Neural cell (in vitro differentiated cells): Measurements from ENCODE around the gene RERE. TPM values are rescaled to one million over a fixed set of nuclear protein-coding genes. Genes with fewer than 3 reads are reported as not detected.

Experiments used
- H2AFZ ChIP-seq: fragments of 200-600, 300-800 bp; sonication (generic), shearing (Covaris generic); 2 replicates; pipeline ENCODE4 v1.6.0; 2014; ENCODE audit warnings: low read depth, mild to moderate bottlenecking, antibody characterized with exemption, low read length, moderate library complexity
- H3F3A ChIP-seq: fragments of 200-600 bp; shearing (Covaris generic); 2 replicates; pipeline ENCODE4 v1.6.1; 2016; ENCODE audit warnings: mild to moderate bottlenecking, moderate library complexity, mixed read lengths, antibody characterized with exemption, low read length; ENCODE audit not compliant: insufficient read depth, poor library complexity, severe bottlenecking
- H3K27ac ChIP-seq: fragments of 200-600, 300-800 bp; sonication (generic), shearing (Covaris generic); 2 replicates; pipeline ENCODE4 v1.5.1; 2014; ENCODE audit warnings: mild to moderate bottlenecking, low read length, moderate library complexity
- H3K27me3 ChIP-seq: fragments of 300-800, 200-600 bp; sonication (generic), shearing (Covaris generic); 2 replicates; pipeline ENCODE4 v1.6.0; 2014; ENCODE audit warnings: mild to moderate bottlenecking, low read depth, low read length, moderate library complexity; ENCODE audit not compliant: insufficient read depth
- H3K36me3 ChIP-seq: fragments of 300-800, 200-600 bp; sonication (generic), shearing (Covaris generic); 2 replicates; pipeline ENCODE4 v1.5.1; 2014; ENCODE audit warnings: mild to moderate bottlenecking, antibody characterized with exemption, low read length, moderate library complexity; ENCODE audit not compliant: insufficient read depth
- H3K4me2 ChIP-seq: fragments of 300-800, 200-600 bp; sonication (generic), shearing (Covaris generic); 2 replicates; pipeline ENCODE4 v1.6.0; 2014; ENCODE audit warnings: mild to moderate bottlenecking, low read length
- H3K4me3 ChIP-seq: fragments of 300-800, 200-600 bp; sonication (generic), shearing (Covaris generic); 2 replicates; pipeline ENCODE4 v1.5.1; 2014; ENCODE audit warnings: mild to moderate bottlenecking, low read length, moderate library complexity
- H3K79me2 ChIP-seq: fragments of 200-600 bp; shearing (Covaris generic); replicated peaks from 2 replicates; pipeline ENCODE4 v1.6.0; 2014; ENCODE audit warnings: mild to moderate bottlenecking, low read length, moderate library complexity; ENCODE audit not compliant: insufficient read depth
- H3K9ac ChIP-seq: fragments of 300-800, 200-600 bp; sonication (generic), shearing (Covaris generic); 2 replicates; pipeline ENCODE4 v1.6.1; 2016; ENCODE audit warnings: mild to moderate bottlenecking, low read length, mixed read lengths
- H3K9me2 ChIP-seq: fragments of 200-600 bp; shearing (Covaris generic); 2 replicates; pipeline ENCODE4 v1.6.1; 2016; ENCODE audit warnings: mild to moderate bottlenecking, low read length, mixed read lengths; ENCODE audit not compliant: insufficient read depth
- H3K9me3 ChIP-seq: fragments of 200-600, 300-800 bp; sonication (generic), shearing (Covaris generic); 2 replicates; pipeline ENCODE4 v1.6.1; 2016; ENCODE audit warnings: mild to moderate bottlenecking, mixed run types, low read length, moderate library complexity, mixed read lengths
- H4K20me1 ChIP-seq: fragments of 200-600 bp; shearing (Covaris generic); 2 replicates; pipeline ENCODE4 v1.6.1; 2016; ENCODE audit warnings: mild to moderate bottlenecking, mixed run types; ENCODE audit not compliant: insufficient read depth
- CTCF ChIP-seq: fragments of 450-650 bp; IDR thresholded peaks from 2 replicates; pipeline ENCODE4 v1.5.1; 2014; ENCODE audit warnings: antibody characterized with exemption, mild to moderate bottlenecking, moderate library complexity; ENCODE audit not compliant: poor library complexity, severe bottlenecking
- EP300 ChIP-seq: fragments of 450-650 bp; conservative IDR thresholded peaks from 2 replicates; pipeline ENCODE4 v1.6.1; 2014; ENCODE audit warnings: antibody characterized with exemption, mild to moderate bottlenecking, moderate library complexity; ENCODE audit not compliant: poor library complexity, severe bottlenecking
- EZH2 ChIP-seq: fragments of 200-600, 300-800 bp; shearing (Covaris generic), sonication (generic); IDR thresholded peaks from 2 replicates; pipeline ENCODE4 v1.6.1; 2014; ENCODE audit warnings: antibody characterized with exemption, low read length, borderline replicate concordance, mild to moderate bottlenecking; ENCODE audit not compliant: insufficient read depth, poor library complexity, severe bottlenecking
- MXI1 ChIP-seq: fragments of 450-650 bp; conservative IDR thresholded peaks from 2 replicates; pipeline ENCODE4 v1.6.1; 2014; ENCODE audit warnings: antibody characterized with exemption, mild to moderate bottlenecking; ENCODE audit not compliant: poor library complexity, severe bottlenecking
- POLR2AphosphoS5 ChIP-seq: IDR thresholded peaks from 2 replicates; pipeline ENCODE4 v1.6.1; 2012
- RAD21 ChIP-seq: fragments of 450-650 bp; conservative IDR thresholded peaks from 2 replicates; pipeline ENCODE4 v1.6.1; 2014; ENCODE audit warnings: antibody characterized with exemption, mild to moderate bottlenecking, moderate library complexity
- REST ChIP-seq: IDR thresholded peaks from 2 replicates; pipeline ENCODE4 v1.6.1; 2012; ENCODE audit warnings: borderline replicate concordance
- SMC3 ChIP-seq: fragments of 450-650 bp; conservative IDR thresholded peaks from 2 replicates; pipeline ENCODE4 v1.6.1; 2014; ENCODE audit warnings: antibody characterized with exemption, mild to moderate bottlenecking, moderate library complexity; ENCODE audit not compliant: poor library complexity
- TAF1 ChIP-seq: IDR thresholded peaks from 2 replicates; pipeline ENCODE4 v1.6.1; 2012; ENCODE audit warnings: low read depth
- polyA plus RNA-seq: library from polyadenylated mRNA; depleted of rRNA; stranded (reverse); fragments of >200 nt; gene quantifications from 2 replicates; pipeline ENCODE4 v1.2.3, GENCODE V29; 2014

RERE gene
- polyA plus RNA-seq, 1 donor from 2014 or later: 21.0 TPM

- Histone ChIP-seq H4K20me1 (peaks cover 19% of the 10 kb centered on the region), H3F3A (peaks cover 4% of the 10 kb centered on the region), H3K9ac (peak overlapping the region; percentile 71), H3K79me2 (peaks cover 20% of the 10 kb centered on the region), H3K9me3 (no peaks in the 10 kb centered on the region), H3K36me3 (no peaks in the 10 kb centered on the region), H3K4me3 (peak overlapping the region; percentile 74), H3K9me2 (no peaks in the 10 kb centered on the region), H3K27ac (peak overlapping the region; percentile 31), H3K4me2 (peak overlapping the region; percentile 24), H2AFZ (no peak overlapping the region), H3K27me3 (no peaks in the 10 kb centered on the region)
- no peak for TF ChIP-seq MXI1
- no peak for TF ChIP-seq TAF1
- TF ChIP-seq CTCF: no peak
- no peak for TF ChIP-seq POLR2AphosphoS5
- TF ChIP-seq REST: no peak
- no peak for TF ChIP-seq EP300
- peak; percentile 9 for TF ChIP-seq RAD21
- TF ChIP-seq EZH2: no peak
Measured at GRCh38 chr1:8423692-8424538, 393.5 kb downstream of the RERE start.

GRCh38 chr1:8423269-8423691, 394.2 kb downstream of the RERE start:
- peak overlapping the region; percentile 57 for H3K4me2 ChIP-seq
- H3K27me3 ChIP-seq: no peaks in the 10 kb centered on the region
- H4K20me1 ChIP-seq: peaks cover 22% of the 10 kb centered on the region
- H3K4me3 ChIP-seq: peak overlapping the region; percentile 74
- peak overlapping the region; percentile 71 for H3K9ac ChIP-seq
- H3K79me2 ChIP-seq: peaks cover 25% of the 10 kb centered on the region
- H3K36me3 ChIP-seq: no peaks in the 10 kb centered on the region
- H3K27ac ChIP-seq: peak overlapping the region; percentile 49
- H3K9me3 ChIP-seq: no peaks in the 10 kb centered on the region
- H3F3A ChIP-seq: peaks cover 4% of the 10 kb centered on the region
- H2AFZ ChIP-seq: no peak overlapping the region
- TF ChIP-seq SMC3 (no peak), TAF1 (no peak), MXI1 (no peak), EZH2 (no peak), EP300 (no peak), REST (no peak), RAD21 (no peak), CTCF (no peak), POLR2AphosphoS5 (no peak)
- no peaks in the 10 kb centered on the region for H3K9me2 ChIP-seq
